Measurements from ENCODE around the gene AXIN1. TPM values are rescaled to one million over a fixed set of nuclear protein-coding genes. Genes with fewer than 3 reads are reported as not detected.

Gene AXIN1
- total RNA-seq, 1 experiment from 2014 or later: 50.3 TPM

GRCh38 chr16:265002-265529 is 87.5 kb downstream of the AXIN1 start:
- Mint-ChIP-seq H3K4me3 (no peak overlapping the region), H3K4me1 (no peaks in the 10 kb centered on the region), H3K27me3 (ENCODE audit: low read depth) (no peaks in the 10 kb centered on the region), H3K27ac (no peak overlapping the region), H3K36me3 (peaks cover 6% of the 10 kb centered on the region; the same call in 1 of the 2 replicates), H3K9me3 (no peaks in the 10 kb centered on the region)
- no peak for TF ChIP-seq SP1 (CRISPR knock-in tag; conservative IDR thresholded peaks at IDR 0.05)
- no peak for TF ChIP-seq CTCF (IDR thresholded peaks at IDR 0.05)
- TF ChIP-seq ZNF532 (CRISPR knock-in tag; IDR thresholded peaks at IDR 0.05; ENCODE audit: borderline replicate concordance): no peak
- TF ChIP-seq SMAD3 (CRISPR knock-in tag; IDR thresholded peaks at IDR 0.05; ENCODE audit: borderline replicate concordance): no peak
- no peak for TF ChIP-seq ATF2 (CRISPR knock-in tag; IDR thresholded peaks at IDR 0.05; ENCODE audit: borderline replicate concordance, low read depth)
- POLR2A ChIA-PET: no interaction called here
- ATAC-seq: no peak
- CTCF ChIA-PET: no interaction called here
- no peak for DNase-seq (ENCODE audit: low spot score)

GRCh38 chr16:264440-264951 is 88.0 kb downstream of the AXIN1 start:
- CTCF ChIA-PET: interaction anchor here (1.1 kb wide), 1 partner anchor 88 kb away, joined by 5 read pairs; no protein-coding TSS in a partner anchor

More at GRCh38 chr16:264440-264951, 88.0 kb downstream of the AXIN1 start:
- ATAC-seq (no peak), DNase-seq (ENCODE audit: low spot score) (no peak)
- TF ChIP-seq FOXK1 (CRISPR knock-in tag; IDR thresholded peaks at IDR 0.05) (no peak), AR (CRISPR knock-in tag; IDR thresholded peaks at IDR 0.05) (no peak), GABPB1 (CRISPR knock-in tag; IDR thresholded peaks at IDR 0.05) (no peak), ZMAT4 (CRISPR knock-in tag; IDR thresholded peaks at IDR 0.05) (no peak), STAT6 (CRISPR knock-in tag; conservative IDR thresholded peaks at IDR 0.05; ENCODE audit: low read depth) (no peak), MLX (CRISPR knock-in tag; IDR thresholded peaks at IDR 0.05) (no peak), HMGXB4 (CRISPR knock-in tag; IDR thresholded peaks at IDR 0.05) (no peak), TEAD4 (CRISPR knock-in tag; IDR thresholded peaks at IDR 0.05) (no peak)
- Mint-ChIP-seq H3K9me3 (no peaks in the 10 kb centered on the region), H3K27me3 (ENCODE audit: low read depth) (no peaks in the 10 kb centered on the region), H3K36me3 (peaks cover 6% of the 10 kb centered on the region; the same call in 1 of the 2 replicates), H3K4me1 (no peaks in the 10 kb centered on the region), H3K27ac (no peak overlapping the region), H3K4me3 (no peak overlapping the region)
- POLR2A ChIA-PET: no interaction called here

Measured in WTC11 (cell line).